GM12874 (cell line): Measurements from ENCODE around the gene UPB1.

ENCODE experiments used
- TF ChIP-seq, protein P1 (sequence below): IDR thresholded peaks from 2 replicates; pipeline ENCODE4 v1.5.1; 2011; ENCODE audit warnings: low read depth, mild to moderate bottlenecking, control low read depth, low read length, moderate library complexity; ENCODE audit not compliant: insufficient read depth

The UPB1 gene

DNA sequence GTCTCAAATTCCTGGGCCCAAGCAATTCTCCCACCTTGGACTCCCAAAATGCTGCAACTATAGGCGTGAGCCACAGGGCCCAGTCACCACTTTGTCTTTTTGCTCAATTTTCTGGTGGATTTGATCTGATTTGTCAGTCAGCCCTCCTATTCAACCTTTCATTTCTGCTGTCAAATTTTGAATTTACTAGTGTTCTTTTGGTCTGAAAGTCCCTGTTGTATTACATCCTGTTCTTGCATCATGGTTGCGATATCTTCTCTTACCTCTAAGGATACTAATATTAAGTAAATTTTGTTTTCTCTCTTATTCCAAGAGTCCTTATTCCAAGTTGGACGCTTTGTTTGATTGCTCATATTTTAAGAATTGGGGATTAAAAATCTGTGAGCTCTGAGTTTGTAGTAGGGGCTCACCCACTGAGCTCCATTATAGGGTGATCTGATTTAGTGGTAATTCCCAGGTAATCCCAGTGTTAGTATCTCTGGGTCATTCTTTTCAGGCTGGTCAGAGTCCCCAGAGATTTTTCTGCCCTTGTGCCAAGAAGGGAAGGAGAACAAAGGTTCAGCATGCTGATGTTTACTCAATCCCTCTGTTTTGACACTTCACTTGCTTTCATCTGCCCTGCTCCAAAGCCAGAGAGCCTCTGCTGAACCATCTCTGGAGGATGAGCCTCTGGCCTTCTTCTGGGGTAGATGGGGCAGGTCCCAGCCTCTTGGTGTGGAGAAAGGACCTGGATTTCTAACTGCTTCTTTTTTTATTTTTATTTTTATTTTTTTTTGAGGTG, 10.0 kb downstream of the UPB1 start:
- TF ChIP-seq, protein P1, sequence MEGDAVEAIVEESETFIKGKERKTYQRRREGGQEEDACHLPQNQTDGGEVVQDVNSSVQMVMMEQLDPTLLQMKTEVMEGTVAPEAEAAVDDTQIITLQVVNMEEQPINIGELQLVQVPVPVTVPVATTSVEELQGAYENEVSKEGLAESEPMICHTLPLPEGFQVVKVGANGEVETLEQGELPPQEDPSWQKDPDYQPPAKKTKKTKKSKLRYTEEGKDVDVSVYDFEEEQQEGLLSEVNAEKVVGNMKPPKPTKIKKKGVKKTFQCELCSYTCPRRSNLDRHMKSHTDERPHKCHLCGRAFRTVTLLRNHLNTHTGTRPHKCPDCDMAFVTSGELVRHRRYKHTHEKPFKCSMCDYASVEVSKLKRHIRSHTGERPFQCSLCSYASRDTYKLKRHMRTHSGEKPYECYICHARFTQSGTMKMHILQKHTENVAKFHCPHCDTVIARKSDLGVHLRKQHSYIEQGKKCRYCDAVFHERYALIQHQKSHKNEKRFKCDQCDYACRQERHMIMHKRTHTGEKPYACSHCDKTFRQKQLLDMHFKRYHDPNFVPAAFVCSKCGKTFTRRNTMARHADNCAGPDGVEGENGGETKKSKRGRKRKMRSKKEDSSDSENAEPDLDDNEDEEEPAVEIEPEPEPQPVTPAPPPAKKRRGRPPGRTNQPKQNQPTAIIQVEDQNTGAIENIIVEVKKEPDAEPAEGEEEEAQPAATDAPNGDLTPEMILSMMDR: no peak

DNA sequence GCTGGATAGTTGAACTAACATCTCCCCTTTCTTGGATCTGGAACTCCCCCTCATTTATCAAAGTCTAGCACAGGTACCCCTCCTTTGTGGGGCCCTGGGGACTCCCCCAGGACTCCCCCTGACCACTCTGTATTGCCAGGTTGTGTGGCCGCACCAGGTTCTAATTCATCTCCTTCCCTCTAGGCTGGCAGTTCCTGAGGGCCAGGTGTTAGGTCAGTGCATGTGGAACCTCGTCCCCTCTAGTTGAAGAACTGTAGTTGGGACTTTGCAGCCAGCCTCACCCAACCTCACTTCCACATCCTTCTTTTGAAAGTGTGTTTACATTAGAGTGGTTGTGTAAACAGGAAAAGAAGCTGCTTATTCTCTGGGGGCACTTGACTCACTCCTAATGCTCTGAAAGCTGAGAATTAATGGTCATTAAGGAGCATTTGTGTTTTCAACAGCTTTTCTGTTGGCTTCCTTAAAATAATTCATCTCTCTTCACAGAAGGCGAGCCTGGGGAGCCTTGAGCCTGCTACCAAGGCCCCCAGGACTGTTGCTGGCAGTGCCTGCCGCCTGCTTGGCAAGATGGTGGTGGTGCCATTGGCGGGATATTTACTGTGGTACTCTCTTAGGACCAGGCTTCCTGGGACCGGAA, 11.8 kb downstream of the UPB1 start:
- TF ChIP-seq, protein P1: no peak

DNA sequence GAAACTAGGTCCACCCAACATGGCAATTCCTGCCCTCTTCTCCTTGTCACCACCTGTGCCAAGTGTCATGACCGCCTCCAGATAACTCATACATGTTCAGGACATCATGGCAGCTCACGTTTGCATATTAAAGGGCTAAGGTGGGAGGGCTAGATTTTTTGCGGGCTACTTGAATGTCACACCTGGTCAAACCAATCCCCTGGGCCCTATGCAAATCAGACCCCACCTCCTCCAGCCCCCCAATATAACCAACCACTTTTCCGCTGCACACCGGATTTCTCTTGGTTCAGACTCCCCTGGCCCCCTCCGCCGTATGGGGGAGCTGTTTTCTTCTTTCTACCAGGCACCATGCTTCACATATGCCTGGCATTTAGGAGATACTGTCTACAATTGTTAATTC, 12.6 kb downstream of the UPB1 start:
- TF ChIP-seq, protein P1: no peak

DNA sequence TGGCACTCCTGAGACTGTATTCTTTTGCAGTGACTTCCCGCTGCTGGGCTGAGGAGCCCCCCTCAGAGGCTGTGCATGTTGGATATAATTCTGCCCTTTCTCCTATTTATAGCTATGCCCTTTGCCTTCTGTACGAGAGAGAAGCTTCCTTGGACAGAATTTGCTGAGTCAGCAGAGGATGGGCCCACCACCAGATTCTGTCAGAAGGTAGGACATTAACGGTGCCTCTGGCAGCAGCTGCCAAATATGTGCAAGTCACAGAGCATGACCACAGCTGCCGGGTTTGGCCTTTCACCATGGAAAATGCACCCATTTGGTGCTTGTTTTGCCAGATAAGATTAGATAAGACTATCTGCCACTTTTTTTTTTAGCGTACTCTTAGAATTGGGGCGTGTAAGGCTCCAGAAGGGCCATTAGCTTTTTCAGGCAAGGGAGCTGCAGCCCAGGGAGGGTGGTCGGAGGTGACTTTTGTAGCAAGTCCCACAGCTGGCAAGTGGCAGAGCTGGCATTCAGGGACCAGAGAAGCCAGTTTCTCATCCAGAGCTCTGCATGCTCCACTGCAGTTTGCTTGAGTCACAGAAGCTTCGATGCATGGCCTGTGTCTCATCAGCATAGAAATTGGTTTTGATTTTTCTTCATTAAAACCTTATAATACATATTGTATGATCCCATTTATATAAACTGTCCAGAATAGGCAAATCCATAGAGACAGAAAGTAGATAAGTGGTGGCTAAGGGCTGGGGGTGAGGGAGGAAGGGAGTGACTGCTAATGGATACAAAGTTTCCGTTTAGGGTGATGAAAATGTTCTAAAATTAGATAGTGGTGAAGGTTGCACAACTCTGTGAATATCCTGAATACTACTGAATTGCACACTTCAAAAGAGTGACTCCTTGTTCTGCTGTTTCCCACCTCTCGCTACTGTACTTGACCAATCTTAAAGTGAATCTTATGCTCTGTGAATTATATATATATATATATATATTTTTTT, 15.8 kb downstream of the UPB1 start:
- TF ChIP-seq, protein P1: no peak

DNA sequence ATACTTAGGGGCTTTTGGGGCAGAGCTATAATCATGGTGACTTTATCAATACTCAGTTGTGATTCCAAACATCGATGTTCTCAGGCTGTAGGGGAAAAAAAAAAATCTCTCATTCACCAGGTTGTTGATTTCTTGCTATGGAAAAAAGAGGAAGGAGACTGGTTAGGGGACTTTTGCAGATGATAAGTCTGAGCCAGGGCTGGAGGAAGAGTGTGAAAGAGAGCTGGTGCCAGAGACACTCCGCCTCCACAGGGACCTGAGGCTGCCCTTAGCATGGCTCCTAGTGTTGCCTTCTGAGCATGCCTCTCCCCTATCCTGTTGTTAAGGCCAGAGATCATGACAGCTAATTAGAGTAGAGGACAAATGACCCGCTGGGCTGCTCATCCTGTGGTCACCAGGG, 16.9 kb downstream of the UPB1 start:
- TF ChIP-seq, protein P1: no peak

DNA sequence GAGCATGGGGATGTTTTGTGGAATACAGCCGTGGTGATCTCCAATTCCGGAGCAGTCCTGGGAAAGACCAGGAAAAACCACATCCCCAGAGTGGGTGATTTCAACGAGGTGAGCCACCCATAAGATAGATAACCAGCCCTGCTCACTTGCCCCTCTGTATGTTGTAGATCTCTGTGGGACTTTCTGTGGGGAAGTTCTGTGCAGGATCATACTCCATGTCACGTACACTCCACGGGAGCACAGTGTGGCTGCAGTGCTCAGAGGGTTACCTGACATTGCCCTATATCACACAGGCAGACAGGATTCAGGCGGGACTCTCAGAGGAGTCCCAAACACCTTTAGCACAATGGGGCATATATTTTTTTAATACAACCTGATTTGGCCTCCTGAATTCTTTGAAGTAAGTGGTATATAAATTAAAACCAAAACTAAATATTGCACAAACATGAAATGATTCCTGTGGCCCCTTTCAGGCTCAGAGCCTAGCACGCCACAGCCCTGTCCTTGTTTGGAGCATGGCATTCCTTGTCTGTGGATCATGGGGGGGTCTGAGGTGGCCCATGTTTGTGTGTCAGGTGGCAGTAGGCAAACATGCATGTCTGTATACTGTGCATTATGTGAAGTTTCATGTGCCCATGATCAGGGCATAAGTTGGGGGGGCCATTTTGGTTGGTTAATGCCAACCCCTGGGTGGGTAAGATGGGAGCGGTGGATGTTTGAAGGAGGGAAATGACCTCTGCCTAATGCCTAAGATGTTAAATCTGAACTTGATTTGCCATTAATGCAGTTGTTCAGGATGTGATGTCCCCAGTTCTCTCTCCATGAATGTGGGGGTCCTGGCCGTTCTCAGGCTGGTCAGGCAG, 18.5 kb downstream of the UPB1 start:
- TF ChIP-seq, protein P1: no peak
